SK-N-SH (cell line): ENCODE results near the gene PDILT. TPM values are rescaled to one million over a fixed set of nuclear protein-coding genes. Genes with fewer than 3 reads are reported as not detected.

Experiments
- CTCF ChIA-PET: fragments of 300-600, 350-600 bp; formaldehyde crosslinking; extraction: SDS; loops from one replicate; lab custom pipeline; 2021; lab: Yijun Ruan, JAX
- POLR2A ChIA-PET: fragments of 350-600 bp; sonication (Branson Sonifier 250); formaldehyde crosslinking; extraction: SDS; loops from one replicate; lab custom pipeline; 2020; ENCODE audit warnings: antibody characterized with exemption, inconsistent platforms; lab: Yijun Ruan, JAX
- DNase-seq: peaks from one replicate; pipeline ENCODE4 v3.0.0; 2012
- H2AFZ ChIP-seq: fragments of 200-600 bp; sonication (generic); 2 replicates; pipeline ENCODE4 v1.8.1; 2016; ENCODE audit warnings: antibody characterized with exemption, mild to moderate bottlenecking, low read depth
- H3F3A ChIP-seq: fragments of 200-600 bp; sonication (generic); replicated peaks from 2 replicates; pipeline ENCODE3; 2016; ENCODE audit warnings: antibody characterized with exemption, mild to moderate bottlenecking; ENCODE audit not compliant: insufficient read depth
- H3K27ac ChIP-seq, 2 experiments: fragments of 200-500 bp in 1 of 2; fragments of 200-600 bp in 1 of 2; sonication (Bioruptor generic) in 1 of 2; sonication (generic), shearing (Covaris generic) in 1 of 2; 2 replicates each; pipeline versions ENCODE4 v1.5.1 to v1.6.1; 2014 to 2016; ENCODE audit warnings: low read depth in 2 of 2, inconsistent platforms in 1 of 2, low read length in 1 of 2, mild to moderate bottlenecking in 1 of 2, mixed read lengths in 1 of 2
- H3K27me3 ChIP-seq: fragments of 200-600 bp; sonication (generic), shearing (Covaris generic); 2 replicates; pipeline ENCODE4 v1.6.1; 2016; ENCODE audit warnings: mixed run types; ENCODE audit not compliant: insufficient read depth
- H3K36me3 ChIP-seq, 2 experiments: fragments of 200-500 bp in 1 of 2; fragments of 200-600 bp in 1 of 2; sonication (Bioruptor generic) in 1 of 2; sonication (generic) in 1 of 2; replicated peaks in 1 of 2; 2 replicates each; pipeline versions ENCODE3 to v1.5.1; 2014 to 2016; ENCODE audit warnings: low read length in 1 of 2, mild to moderate bottlenecking in 1 of 2; ENCODE audit not compliant: insufficient read depth in 2 of 2, control insufficient read depth in 1 of 2
- H3K4me1 ChIP-seq, 2 experiments: fragments of 200-500 bp in 1 of 2; fragments of 200-600 bp in 1 of 2; sonication (Bioruptor generic) in 1 of 2; sonication (generic), shearing (Covaris generic) in 1 of 2; 2 replicates each; pipeline versions ENCODE4 v1.5.1 to v1.6.1; 2014 to 2016; ENCODE audit warnings: low read depth in 1 of 2, low read length in 1 of 2, mixed run types in 1 of 2; ENCODE audit not compliant: insufficient read depth in 2 of 2, control insufficient read depth in 1 of 2
- H3K4me2 ChIP-seq: fragments of 200-600 bp; sonication (generic), shearing (Covaris generic); 2 replicates; pipeline ENCODE4 v1.6.1; 2017; ENCODE audit warnings: mixed run types
- H3K4me3 ChIP-seq, 2 experiments: fragments of 200-500 bp in 1 of 2; fragments of 200-600 bp in 1 of 2; sonication (Bioruptor generic) in 1 of 2; sonication (generic), shearing (Covaris generic) in 1 of 2; 2 replicates each; pipeline versions ENCODE4 v1.5.1 to v1.8.1; 2014 to 2016; ENCODE audit warnings: low read depth in 2 of 2, inconsistent platforms in 1 of 2, low read length in 1 of 2, mild to moderate bottlenecking in 1 of 2, mixed read lengths in 1 of 2, moderate library complexity in 1 of 2
- H3K79me2 ChIP-seq: fragments of 200-600 bp; sonication (generic); 2 replicates; pipeline ENCODE4 v1.8.1; 2017; ENCODE audit warnings: mild to moderate bottlenecking; ENCODE audit not compliant: insufficient read depth
- H3K9ac ChIP-seq: fragments of 200-600 bp; sonication (generic); 2 replicates; pipeline ENCODE4 v1.6.1; 2017; ENCODE audit warnings: mixed run types
- H3K9me2 ChIP-seq: fragments of 200-600 bp; sonication (generic); 2 replicates; pipeline ENCODE4 v1.6.1; 2017; ENCODE audit warnings: mixed run types
- H3K9me3 ChIP-seq: fragments of 200-600 bp; sonication (generic); 2 replicates; pipeline ENCODE4 v1.6.1; 2017; ENCODE audit warnings: mixed run types, mild to moderate bottlenecking, moderate library complexity
- H4K20me1 ChIP-seq: fragments of 200-600 bp; sonication (generic); 2 replicates; pipeline ENCODE4 v1.6.1; 2017; ENCODE audit warnings: mild to moderate bottlenecking, mixed run types; ENCODE audit not compliant: insufficient read depth
- CTCF ChIP-seq: fragments of 200-600 bp; sonication (generic); IDR thresholded peaks from 2 replicates; pipeline ENCODE4 v1.6.1; 2017; ENCODE audit warnings: antibody characterized with exemption, mild to moderate bottlenecking, moderate library complexity
- ELF1 ChIP-seq: IDR thresholded peaks from 2 replicates; pipeline ENCODE4 v1.4.0; 2012
- FOXJ3 ChIP-seq: sonication (generic); formaldehyde crosslinking; IDR thresholded peaks from 2 replicates; pipeline ENCODE4 v1.5.1; 2020; ENCODE audit warnings: mild to moderate bottlenecking, missing genetic modification reagents
- FOXM1 ChIP-seq: IDR thresholded peaks from 2 replicates; pipeline ENCODE4 v1.4.0; 2012; ENCODE audit warnings: low read depth, mild to moderate bottlenecking
- IRF3 ChIP-seq: fragments of 150-350 bp; IDR thresholded peaks from 2 replicates; pipeline ENCODE4 v1.6.1; 2016; ENCODE audit warnings: mild to moderate bottlenecking, low read depth, low read length
- MAX ChIP-seq: IDR thresholded peaks from 2 replicates; pipeline ENCODE4 v1.4.0; 2012; ENCODE audit warnings: low read depth
- NFIC ChIP-seq: IDR thresholded peaks from 2 replicates; pipeline ENCODE4 v1.4.0; 2012; ENCODE audit warnings: borderline replicate concordance
- NRF1 ChIP-seq: IDR thresholded peaks from 2 replicates; pipeline ENCODE4 v1.6.1; 2012; ENCODE audit warnings: low read depth, mild to moderate bottlenecking, low read length
- PBX3 ChIP-seq: IDR thresholded peaks from 2 replicates; pipeline ENCODE4; 2012
- POLR2AphosphoS5 ChIP-seq: IDR thresholded peaks from 2 replicates; pipeline ENCODE4 v1.6.1; 2012; ENCODE audit warnings: low read depth, low read length
- RAD21 ChIP-seq: IDR thresholded peaks from 2 replicates; pipeline ENCODE4 v1.6.1; 2012; ENCODE audit warnings: mild to moderate bottlenecking, low read length
- RCOR1 ChIP-seq: fragments of 150-350 bp; IDR thresholded peaks from 2 replicates; pipeline ENCODE4 v1.6.1; 2017; ENCODE audit warnings: antibody characterized with exemption, low read length
- RFX5 ChIP-seq: IDR thresholded peaks from 2 replicates; pipeline ENCODE4 v1.6.1; 2012; ENCODE audit warnings: mild to moderate bottlenecking, improper control_type of control experiment, low read length
- RXRA ChIP-seq: IDR thresholded peaks from 2 replicates; pipeline ENCODE4 v1.4.0; 2012; ENCODE audit warnings: low read depth, mild to moderate bottlenecking, borderline replicate concordance
- SIN3A ChIP-seq: IDR thresholded peaks from 2 replicates; pipeline ENCODE4 v1.6.1; 2012; ENCODE audit warnings: low read depth, mild to moderate bottlenecking, low read length, moderate library complexity, borderline replicate concordance
- SMC3 ChIP-seq: IDR thresholded peaks from 2 replicates; pipeline ENCODE4 v1.6.1; 2012; ENCODE audit warnings: low read depth, low read length, improper control_type of control experiment
- TCF12 ChIP-seq: IDR thresholded peaks from 2 replicates; pipeline ENCODE4 v1.4.0; 2012
- TEAD4 ChIP-seq: IDR thresholded peaks from 2 replicates; pipeline ENCODE4 v1.4.0; 2012; ENCODE audit warnings: mild to moderate bottlenecking, borderline replicate concordance; ENCODE audit not compliant: insufficient read depth
- USF1 ChIP-seq: IDR thresholded peaks from 2 replicates; pipeline ENCODE4 v1.4.0; 2012; ENCODE audit warnings: low read depth, borderline replicate concordance
- YY1 ChIP-seq: IDR thresholded peaks from 2 replicates; pipeline ENCODE4 v1.4.0; 2012; ENCODE audit warnings: low read depth, mild to moderate bottlenecking
- WGBS: methylation state at CpG from one replicate; pipeline ENCODE4 v1.1.6; 2017; ENCODE audit warnings: low lambda C conversion rate; 5-methylcytosine and 5-hydroxymethylcytosine counted together
- polyA plus RNA-seq, 3 experiments: library from polyadenylated mRNA; depleted of rRNA; stranded (reverse); fragments of >200 nt; gene quantifications; 2 replicates each; pipeline ENCODE4 v1.2.3, GENCODE V29; 2012

Gene PDILT
- polyA plus RNA-seq, 1 of the 3 experiments (the other 2 are of a cell fraction), result not detected

DNA sequence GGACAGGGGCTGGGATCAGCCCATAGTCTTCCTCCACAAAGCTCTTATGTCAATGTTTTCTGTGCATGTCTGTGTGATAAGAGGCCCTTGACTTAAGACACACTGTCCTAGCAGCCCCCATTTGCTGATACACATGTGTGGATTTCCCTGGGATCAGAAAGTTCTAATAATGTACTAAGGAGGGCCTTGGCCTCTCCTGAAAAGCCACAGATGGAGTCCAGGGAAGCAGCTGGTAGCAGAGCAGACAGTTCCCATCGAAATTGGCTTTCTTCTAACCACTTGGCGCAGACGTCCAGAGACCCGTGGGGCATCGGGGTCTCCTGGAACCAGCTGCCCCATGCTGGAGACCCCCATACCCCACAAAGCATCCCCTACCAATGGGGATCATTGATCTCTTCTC, 72.9 kb downstream of the PDILT start:
- Histone ChIP-seq H3K4me3 (no peak overlapping the region), H3K9me2 (no peaks in the 10 kb centered on the region), H3K9me3 (no peaks in the 10 kb centered on the region), H3K36me3 (no peaks in the 10 kb centered on the region), H3K27me3 (no peaks in the 10 kb centered on the region), H3K79me2 (no peaks in the 10 kb centered on the region), H4K20me1 (no peaks in the 10 kb centered on the region), H2AFZ (no peak overlapping the region), H3K4me1 (no peaks in the 10 kb centered on the region), H3K4me2 (no peak overlapping the region), H3F3A (no peaks in the 10 kb centered on the region), H3K27ac (no peak overlapping the region), H3K9ac (no peak overlapping the region)
- no peak for TF ChIP-seq RFX5
- CTCF ChIA-PET, result interaction anchor here (1.0 kb wide), 1 partner anchor 52 kb away, joined by 4 read pairs; no protein-coding TSS in a partner anchor
- POLR2A ChIA-PET, result no interaction called here
- 32% methylated on average over 5 of the region's 5 CpGs for WGBS
- no peak for DNase-seq

DNA sequence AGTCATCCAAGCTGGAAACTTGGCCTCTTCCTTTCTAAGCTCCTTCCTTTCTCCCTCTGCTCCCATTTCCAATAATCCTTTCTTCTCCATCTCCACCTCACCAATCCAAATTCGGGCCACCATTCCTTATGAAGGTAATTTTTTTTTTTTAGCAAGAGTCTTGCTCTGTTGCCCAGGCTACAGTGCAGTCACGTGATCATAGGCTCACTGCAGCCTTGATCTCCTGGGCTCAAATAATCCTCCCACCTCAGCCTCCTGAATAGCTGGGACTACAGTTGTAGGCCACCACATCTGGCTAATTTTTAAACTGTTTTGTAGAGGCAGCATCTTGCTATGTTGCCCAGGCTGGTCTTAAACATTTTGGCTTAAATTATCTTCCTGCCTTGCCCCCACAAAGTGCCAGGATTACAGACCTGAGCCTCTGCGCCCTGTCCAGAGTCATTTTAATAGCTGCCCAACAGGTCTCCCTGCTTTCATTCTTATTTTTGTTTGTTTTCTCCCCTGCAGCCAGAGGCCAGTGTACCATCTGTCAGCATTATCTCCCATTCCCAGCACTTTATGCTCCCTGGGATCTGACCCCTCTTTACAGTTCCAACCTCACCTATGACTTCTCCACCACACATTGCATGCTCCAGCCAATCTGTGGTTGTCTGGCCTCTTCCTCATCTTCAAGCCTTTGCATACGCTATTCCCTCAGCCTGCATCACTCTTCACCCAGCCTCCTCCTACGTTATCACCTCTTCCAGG, 75.0 kb downstream of the PDILT start:
- ChIA-PET POLR2A (interaction anchor here (0.6 kb wide), 1 partner anchor 368 kb away, joined by 3 read pairs; no protein-coding TSS in a partner anchor), CTCF (interaction anchor here (1.1 to 1.6 kb wide), 4 partner anchors 12 to 55 kb away, joined by 3 to 4 read pairs (median 3); no protein-coding TSS in a partner anchor)
- Histone ChIP-seq H3K79me2 (no peaks in the 10 kb centered on the region), H3K9ac (no peak overlapping the region), H3F3A (no peaks in the 10 kb centered on the region), H4K20me1 (no peaks in the 10 kb centered on the region), H3K27ac (no peak overlapping the region), H3K36me3 (no peaks in the 10 kb centered on the region), H3K4me3 (no peak overlapping the region), H3K27me3 (no peaks in the 10 kb centered on the region), H2AFZ (no peak overlapping the region), H3K9me3 (no peaks in the 10 kb centered on the region), H3K4me1 (no peaks in the 10 kb centered on the region), H3K9me2 (no peaks in the 10 kb centered on the region), H3K4me2 (no peak overlapping the region)
- no peak for DNase-seq
- TF ChIP-seq IRF3 (no peak), PBX3 (no peak), TCF12 (no peak), SIN3A (no peak), NRF1 (no peak), NFIC (no peak), RCOR1 (no peak), YY1 (no peak), RXRA (no peak), SMC3 (no peak), FOXM1 (no peak), MAX (no peak), TEAD4 (no peak), CTCF (no peak), USF1 (no peak), ELF1 (no peak), POLR2AphosphoS5 (no peak), FOXJ3 (CRISPR knock-in tag) (no peak), RAD21 (no peak)
- 9% methylated on average over 5 of the region's 5 CpGs for WGBS
